OCI-M2 (cell line): ENCODE results near the gene NTRK1.
"Not testable (repeated sequence)": the region's sequence is repeated elsewhere in the genome, so short reads cannot be mapped to it uniquely, and the experiment has no call there.

Source experiments
- DNase-seq: peaks from one replicate; lab custom pipeline; 2025; ENCODE audit not compliant: unreplicated experiment; lab: John Stamatoyannopoulos, UW

NTRK1 gene

GRCh38 chr1:156911577-156912298 lies 51.1 kb downstream of the NTRK1 start:
- no peak for DNase-seq

GRCh38 chr1:156912310-156912709 lies 51.6 kb downstream of the NTRK1 start:
- DNase-seq: no peak

GRCh38 chr1:156912861-156913808 lies 52.5 kb downstream of the NTRK1 start:
- DNase-seq: no peak

GRCh38 chr1:156913809-156914387 lies 53.2 kb downstream of the NTRK1 start:
- no peak for DNase-seq

GRCh38 chr1:156914440-156914856 lies 53.8 kb downstream of the NTRK1 start:
- no peak for DNase-seq

- no peak for DNase-seq
Observed at GRCh38 chr1:156920233-156921052, 59.8 kb downstream of the NTRK1 start, which contains the start of gene LRRC71. LRRC71 (plus strand) TSS chr1:156920632; CDS start chr1:156920804, 172 bp downstream.

GRCh38 chr1:156921053-156921529 lies 60.4 kb downstream of the NTRK1 start:
- no peak for DNase-seq

GRCh38 chr1:156922986-156923669 lies 62.5 kb downstream of the NTRK1 start:
- no peak for DNase-seq

- DNase-seq: no peak
Observed at GRCh38 chr1:156923670-156924477, 63.2 kb downstream of the NTRK1 start.

GRCh38 chr1:156924478-156925153 lies 64.0 kb downstream of the NTRK1 start:
- no peak for DNase-seq

- DNase-seq: no peak
Observed at GRCh38 chr1:156925154-156926010, 64.7 kb downstream of the NTRK1 start.

GRCh38 chr1:156926175-156926574 lies 65.5 kb downstream of the NTRK1 start:
- no peak for DNase-seq

GRCh38 chr1:156926695-156927094 lies 66.0 kb downstream of the NTRK1 start:
- not testable (repeated sequence) for DNase-seq

- DNase-seq: no peak
Observed at GRCh38 chr1:156927215-156928042, 66.8 kb downstream of the NTRK1 start.

GRCh38 chr1:156928043-156928602 lies 67.5 kb downstream of the NTRK1 start:
- no peak for DNase-seq

GRCh38 chr1:156929596-156930238 lies 69.1 kb downstream of the NTRK1 start:
- no peak for DNase-seq
